Stimulated activated CD4-positive, alpha-beta T cell treated with anti-CD3 and anti-CD28 coated beads, TNF-alpha, amount 100 ng/mL, for 4 hours (primary cell): ENCODE results near the gene DNAJC11.

ENCODE experiments used
- DNase-seq, 3 experiments: peaks; one replicate each; pipeline ENCODE4 v3.0.0-alpha.2; 2020; ENCODE audit warnings: low read depth in 3 of 3

Gene DNAJC11

GRCh38 chr1:6625584-6626149 lies 75.9 kb downstream of the DNAJC11 start:
- DNase-seq, result no peak

DNA sequence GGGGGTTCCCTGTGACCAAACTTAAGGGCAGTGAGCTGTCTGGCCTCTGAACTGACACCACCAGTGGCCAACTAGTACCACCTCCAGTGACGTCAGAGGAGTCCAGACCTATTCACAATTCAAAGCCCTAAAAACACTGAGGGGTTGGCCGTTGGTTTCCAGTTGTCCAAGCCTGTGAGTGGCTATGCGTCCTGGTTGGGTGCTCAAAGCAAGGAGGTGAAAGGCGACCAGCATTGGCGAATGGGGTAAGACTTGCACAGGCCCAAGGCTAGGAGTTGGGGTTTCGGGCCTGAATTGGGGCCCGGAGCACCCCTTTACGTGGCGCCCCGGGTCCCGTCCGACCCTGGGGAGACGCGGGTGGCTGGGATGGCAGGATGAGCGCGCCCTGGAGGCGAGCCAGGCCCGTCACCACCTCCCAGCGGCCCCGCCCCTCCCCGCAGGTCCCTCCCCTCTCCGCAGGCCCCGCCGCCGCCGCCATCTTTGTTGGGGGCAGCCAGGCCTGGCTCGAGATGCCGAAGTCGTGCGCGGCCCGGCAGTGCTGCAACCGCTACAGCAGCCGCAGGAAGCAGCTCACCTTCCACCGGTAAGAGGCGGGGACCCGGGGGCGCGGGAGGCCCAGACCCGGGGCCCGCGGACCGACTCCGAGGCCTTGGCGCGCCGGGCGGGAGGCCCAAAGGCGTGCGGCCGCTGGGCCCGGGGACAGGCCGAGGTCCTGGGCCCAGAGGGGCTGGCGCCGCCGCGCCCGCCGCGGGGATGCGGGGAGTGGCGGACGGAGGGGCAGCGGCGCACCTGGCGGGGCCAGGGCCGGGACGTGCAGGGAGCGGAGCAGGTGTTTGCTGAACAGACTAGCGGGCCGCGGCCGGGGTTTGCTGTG lies 76.7 kb downstream of the DNAJC11 start, which contains the start of gene THAP3:
TSS of gene THAP3 (plus strand) at position 159 of the 874 bp plus-strand sequence. CDS start at position 510, 351 bp downstream.
- peak; percentile 81 to 87 (median 84) for DNase-seq

- no peak for DNase-seq
Observed at GRCh38 chr1:6623269-6623965, 78.2 kb downstream of the DNAJC11 start.

GRCh38 chr1:6622396-6623152 lies 79.0 kb downstream of the DNAJC11 start:
- no peak for DNase-seq

GRCh38 chr1:6621429-6622391 lies 79.9 kb downstream of the DNAJC11 start:
- DNase-seq, result no peak

GRCh38 chr1:6619045-6619444 lies 82.6 kb downstream of the DNAJC11 start:
- no peak for DNase-seq

DNA sequence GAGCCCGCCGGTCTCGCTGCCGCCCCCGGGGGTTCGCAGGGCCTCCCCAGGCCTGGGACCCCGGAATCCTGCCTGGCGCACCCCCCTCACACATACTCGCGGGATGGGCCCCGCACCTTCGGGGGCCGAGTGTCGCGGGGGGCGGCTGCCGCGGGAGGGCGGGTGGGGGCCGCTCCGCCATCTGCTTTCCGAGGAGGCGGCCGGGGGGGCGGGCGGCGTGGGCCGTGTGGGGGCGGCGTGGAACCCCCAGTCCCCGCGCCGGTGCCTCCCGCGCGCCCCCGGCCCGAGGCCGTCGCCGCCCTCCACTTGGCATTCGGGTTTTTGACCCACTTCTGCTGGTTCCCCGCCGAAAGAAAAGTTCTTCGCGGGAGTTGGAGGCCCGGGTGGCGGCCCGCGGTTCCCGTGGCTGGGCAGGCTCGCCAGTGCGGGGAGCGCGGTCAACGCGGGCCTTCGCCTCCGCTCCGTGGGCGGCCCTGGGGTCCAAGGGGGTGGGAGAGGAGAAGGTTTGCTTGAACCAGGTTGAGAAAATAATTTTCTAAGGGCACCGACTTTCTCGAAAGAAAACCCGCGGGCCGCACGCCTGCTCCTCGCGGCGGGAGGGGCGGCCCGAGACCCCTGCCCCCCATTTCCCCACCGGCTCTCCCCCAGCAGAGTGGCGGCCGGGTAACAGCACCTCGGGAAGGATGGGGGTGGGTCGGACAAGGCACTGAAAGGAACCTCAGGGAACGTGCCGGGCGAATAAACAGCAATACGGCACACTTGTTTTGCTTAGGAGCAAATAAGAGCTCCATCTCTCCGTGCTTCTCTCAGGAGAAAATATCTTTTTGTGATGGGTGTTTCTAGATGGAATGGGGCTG lies 86.5 kb downstream of the DNAJC11 start:
- DNase-seq, result peak in 1 of 3 experiments; percentile 26

GRCh38 chr1:6614019-6614928 lies 87.3 kb downstream of the DNAJC11 start:
- peak in 2 of 3 experiments; percentile 39 to 43 for DNase-seq

- peak; percentile 99 for DNase-seq
Observed at GRCh38 chr1:6613361-6614018, 88.1 kb downstream of the DNAJC11 start, which contains the start of gene PHF13. Gene PHF13, plus strand, starts transcription at chr1:6613731. Its CDS starts 336 bp downstream, at chr1:6614067.

- DNase-seq, result peak in 1 of 3 experiments; percentile 18
Observed at GRCh38 chr1:6612641-6613360, 88.8 kb downstream of the DNAJC11 start.

GRCh38 chr1:6603915-6604558 lies 97.6 kb downstream of the DNAJC11 start:
- no peak for DNase-seq

- peak in 1 of 3 experiments; percentile 36 for DNase-seq
Observed at GRCh38 chr1:6603238-6603914, 98.2 kb downstream of the DNAJC11 start.

GRCh38 chr1:6602669-6603237 lies 98.9 kb downstream of the DNAJC11 start, which contains the start of gene KLHL21:
Gene KLHL21, minus strand, starts transcription at chr1:6602869. Its CDS starts 52 bp downstream, at chr1:6602817.
- DNase-seq, result peak; percentile 76 to 84 (median 80)

- peak in 1 of 3 experiments; percentile 21 for DNase-seq
Observed at GRCh38 chr1:6601923-6602668, 99.5 kb downstream of the DNAJC11 start.
